NCI-H2171 (cell line): ENCODE results near the gene MRTFB.

ENCODE experiments used
- DNase-seq: peaks from one replicate; lab custom pipeline; 2025; lab: John Stamatoyannopoulos, UW

The MRTFB gene

DNA sequence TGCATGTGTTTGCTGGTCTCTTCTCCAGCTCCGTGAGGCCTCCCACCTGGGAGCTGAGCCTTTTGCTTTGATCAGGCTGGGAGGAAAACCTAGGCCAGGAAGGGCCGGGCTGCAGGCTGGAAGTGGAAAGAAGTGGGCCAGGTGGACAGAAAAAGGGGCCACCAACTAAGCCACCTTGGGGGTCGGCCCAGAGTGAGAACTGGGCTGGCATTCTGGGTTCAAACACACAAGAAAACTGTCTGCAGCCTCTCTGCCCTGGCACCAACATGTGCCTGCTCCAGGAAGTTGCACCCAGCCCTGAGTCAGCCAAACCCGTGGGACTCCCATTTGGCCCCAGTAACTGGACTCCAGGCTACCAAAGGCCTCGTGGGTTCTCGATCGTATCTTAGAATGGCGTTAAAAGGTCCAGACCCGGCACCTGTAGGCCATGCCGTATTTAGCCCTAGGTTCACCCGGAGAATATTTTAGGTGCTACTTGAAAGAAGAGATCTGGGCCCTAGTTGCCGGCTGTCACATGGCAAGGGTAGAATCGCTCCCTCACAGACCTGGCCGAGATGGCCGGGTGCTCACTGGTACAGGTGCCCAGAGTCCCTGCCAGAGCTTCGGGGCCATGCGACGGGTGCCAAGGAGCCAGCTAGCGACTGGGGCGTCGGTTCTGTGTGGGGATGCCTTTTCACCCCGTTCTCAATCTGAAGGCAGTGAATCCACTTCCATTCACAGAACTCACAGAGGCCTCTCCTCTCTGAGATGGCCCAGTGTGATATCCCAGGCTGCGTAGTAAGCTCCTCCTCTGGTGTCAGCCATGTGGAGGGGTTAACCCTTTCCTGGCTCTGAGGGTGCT, 236.6 kb downstream of the MRTFB start:
- DNase-seq = no peak

DNA sequence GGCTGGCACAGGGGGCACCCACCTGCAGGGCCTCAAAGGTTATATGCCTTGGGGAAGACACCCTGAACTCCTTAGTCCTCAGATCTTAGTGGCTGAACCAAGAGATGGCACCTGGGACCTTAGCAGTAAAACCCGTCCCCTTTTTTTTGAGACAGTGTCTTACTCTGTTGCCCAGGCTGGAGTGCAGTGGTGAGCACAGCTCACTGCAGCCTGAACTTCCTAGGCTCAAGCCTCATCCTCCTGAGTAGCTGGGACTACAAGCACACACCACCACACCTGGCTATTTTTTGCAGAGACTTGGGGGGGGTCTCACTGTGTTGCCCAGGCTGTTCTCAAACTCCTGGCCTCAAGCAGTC, 237.2 kb downstream of the MRTFB start:
- DNase-seq = no peak

DNA sequence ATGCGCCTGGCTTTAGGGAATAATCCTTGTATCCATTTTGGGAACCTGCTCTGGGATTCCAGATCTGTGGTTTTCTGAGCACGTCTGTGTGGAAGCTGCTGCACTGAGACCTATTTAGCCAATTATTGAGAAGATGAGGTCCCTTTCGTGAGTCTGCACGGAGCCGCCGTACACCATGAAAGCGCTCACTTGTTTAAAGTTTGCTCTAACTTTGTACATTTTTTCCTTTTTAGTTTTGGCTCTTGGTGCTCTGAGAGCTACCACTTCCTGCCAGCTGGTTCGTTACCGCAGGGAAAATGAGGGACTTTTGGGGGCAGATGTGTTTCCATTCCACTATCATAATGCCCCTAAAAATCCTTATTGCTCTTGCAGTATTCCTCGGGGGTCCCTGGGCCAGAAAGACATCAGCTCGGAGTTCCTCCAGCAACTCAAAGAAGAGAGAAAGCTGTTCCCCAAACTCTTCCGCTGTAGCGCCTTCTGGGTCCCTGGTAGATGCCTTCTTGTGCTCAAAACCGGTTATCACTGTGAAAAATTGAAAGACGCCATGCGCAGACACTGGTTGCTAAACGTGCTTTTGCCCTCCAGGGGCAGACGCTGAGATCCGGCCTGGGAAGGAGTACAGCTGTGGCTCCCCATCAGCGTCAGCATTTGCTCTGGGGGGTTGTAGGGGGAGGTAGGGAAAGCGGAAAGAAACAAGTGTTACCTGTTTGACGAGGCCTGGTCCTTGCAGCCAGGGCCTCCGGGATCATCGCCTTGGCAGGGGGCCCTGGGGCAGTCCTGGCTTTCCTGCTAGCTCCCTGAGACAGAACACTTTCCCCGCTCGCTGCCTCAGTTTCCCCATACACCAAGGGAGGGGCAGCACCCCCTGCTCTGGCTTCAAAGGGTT, 238.1 kb downstream of the MRTFB start:
- no peak for DNase-seq

DNA sequence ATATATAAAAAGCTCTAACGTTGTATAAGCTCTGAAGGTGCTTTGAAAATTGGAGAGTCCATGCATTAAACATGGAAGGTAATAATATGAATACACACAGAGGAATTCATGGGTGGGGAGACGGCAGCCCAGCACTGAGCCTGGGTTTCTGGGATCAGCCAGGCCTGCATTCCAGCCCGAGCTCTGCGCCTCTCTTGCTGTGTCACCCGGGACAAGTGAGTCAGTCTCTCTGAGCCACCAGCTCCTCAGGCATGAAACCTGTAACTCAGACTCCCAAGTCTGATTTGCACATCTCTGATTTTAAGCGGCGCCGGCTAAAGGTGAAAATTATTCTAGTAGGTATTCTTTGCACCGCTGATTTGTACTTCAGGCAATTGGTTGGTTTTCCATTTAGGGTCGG, 238.8 kb downstream of the MRTFB start:
- DNase-seq = no peak

DNA sequence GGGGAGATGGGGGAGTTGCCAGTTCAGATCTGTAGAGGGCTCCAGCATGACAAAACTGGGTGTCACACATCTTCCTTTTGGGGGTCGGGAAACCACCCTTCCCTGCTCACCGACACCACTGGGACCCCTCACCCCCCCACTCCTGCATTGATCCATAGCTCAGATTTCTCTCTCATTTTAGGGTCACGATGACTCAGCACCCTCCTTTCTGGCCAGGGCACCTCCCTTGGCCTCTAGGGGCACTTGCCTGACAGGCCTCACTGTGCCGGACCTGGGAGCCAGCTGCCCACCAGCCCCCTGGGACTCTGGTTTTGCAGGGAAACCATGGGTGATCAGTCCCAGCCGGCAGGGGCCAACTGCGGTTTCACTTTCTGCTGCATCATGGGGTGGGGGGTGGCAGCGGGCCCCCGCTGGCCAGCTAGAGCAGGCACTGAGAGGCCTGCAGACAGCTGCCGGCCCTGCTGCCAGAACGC, 239.4 kb downstream of the MRTFB start:
- DNase-seq = no peak

DNA sequence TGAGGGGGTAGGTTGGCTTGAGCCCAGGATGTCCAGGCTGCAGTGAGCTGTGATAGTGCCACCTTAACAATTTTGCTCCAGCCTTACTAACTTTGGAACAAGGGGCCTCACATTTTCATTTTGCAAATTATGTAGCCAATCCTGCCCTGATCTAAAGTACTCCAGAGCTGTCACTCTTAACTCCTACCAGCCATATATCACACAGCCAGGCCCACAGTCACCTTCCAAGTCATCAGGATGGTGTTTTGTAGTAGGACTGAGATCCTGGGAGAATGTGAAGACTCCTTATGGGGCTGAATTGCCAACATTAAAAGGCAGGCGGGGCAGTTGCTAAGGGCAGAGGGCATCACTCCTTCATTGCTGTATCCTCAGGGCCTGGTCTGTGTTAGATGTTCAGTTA, 243.0 kb downstream of the MRTFB start:
- no peak for DNase-seq

DNA sequence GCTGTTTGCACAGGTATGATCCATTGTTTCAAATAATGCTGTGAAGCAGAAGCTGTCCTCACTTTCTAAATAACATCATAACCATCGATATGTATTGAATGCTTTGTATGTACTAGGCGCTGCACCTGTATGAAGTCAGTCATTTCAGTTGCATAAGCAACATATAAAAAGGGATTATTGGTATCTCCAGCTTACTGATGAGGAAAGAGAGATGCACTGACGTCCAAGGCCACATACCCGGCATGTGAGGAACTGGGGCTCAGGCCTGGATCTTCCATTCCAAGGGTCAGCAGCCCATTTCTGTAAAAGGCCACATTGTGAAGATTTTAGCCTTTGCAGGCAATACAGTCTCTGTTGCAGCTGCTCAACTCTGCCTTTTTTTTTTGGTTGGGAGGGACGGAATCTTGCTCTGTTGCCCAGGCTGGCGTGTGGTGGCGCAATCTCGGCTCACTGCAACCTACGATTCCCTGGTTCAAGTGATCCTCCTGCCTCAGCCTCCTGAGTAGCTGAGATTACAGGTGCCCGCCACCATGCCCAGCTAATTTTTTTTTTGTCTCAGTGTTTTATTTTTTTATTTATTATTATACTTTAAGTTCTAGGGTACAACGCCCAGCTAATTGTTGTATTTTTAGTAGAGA, 244.7 kb downstream of the MRTFB start:
- no peak for DNase-seq
